GM13976 (cell line): Measurements from ENCODE around the gene OR9A4.

Source experiments
- DNase-seq: peaks from one replicate; pipeline ENCODE4 v3.0.0; 2012; ENCODE audit warnings: low spot score
- in situ Hi-C: fragments of 300-500 bp; cut with MboI; formaldehyde crosslinking; loops from one replicate; pipeline ENCODE4 v1.12.0; 2022; ENCODE audit warnings: low sequenced_read_pairs, mixed read lengths, inconsistent platforms; ENCODE audit not compliant: unreplicated experiment
- TF ChIP-seq, protein P1 (sequence below): IDR thresholded peaks from 2 replicates; pipeline ENCODE4 v1.5.1; 2012; ENCODE audit warnings: borderline replicate concordance, mild to moderate bottlenecking; ENCODE audit not compliant: insufficient read depth; ENCODE audit errors: extremely low read depth, missing control alignments, control extremely low read depth

The OR9A4 gene

GRCh38 chr7:141911391-141911790 lies 4.8 kb upstream of the OR9A4 start:
- no peak for DNase-seq
- TF ChIP-seq, protein P1, sequence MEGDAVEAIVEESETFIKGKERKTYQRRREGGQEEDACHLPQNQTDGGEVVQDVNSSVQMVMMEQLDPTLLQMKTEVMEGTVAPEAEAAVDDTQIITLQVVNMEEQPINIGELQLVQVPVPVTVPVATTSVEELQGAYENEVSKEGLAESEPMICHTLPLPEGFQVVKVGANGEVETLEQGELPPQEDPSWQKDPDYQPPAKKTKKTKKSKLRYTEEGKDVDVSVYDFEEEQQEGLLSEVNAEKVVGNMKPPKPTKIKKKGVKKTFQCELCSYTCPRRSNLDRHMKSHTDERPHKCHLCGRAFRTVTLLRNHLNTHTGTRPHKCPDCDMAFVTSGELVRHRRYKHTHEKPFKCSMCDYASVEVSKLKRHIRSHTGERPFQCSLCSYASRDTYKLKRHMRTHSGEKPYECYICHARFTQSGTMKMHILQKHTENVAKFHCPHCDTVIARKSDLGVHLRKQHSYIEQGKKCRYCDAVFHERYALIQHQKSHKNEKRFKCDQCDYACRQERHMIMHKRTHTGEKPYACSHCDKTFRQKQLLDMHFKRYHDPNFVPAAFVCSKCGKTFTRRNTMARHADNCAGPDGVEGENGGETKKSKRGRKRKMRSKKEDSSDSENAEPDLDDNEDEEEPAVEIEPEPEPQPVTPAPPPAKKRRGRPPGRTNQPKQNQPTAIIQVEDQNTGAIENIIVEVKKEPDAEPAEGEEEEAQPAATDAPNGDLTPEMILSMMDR: no peak
- in situ Hi-C loops: no loop called here

- in situ Hi-C loops: no loop called here
- DNase-seq: no peak
- TF ChIP-seq, protein P1: no peak
Measured at GRCh38 chr7:141915565-141915964, 634 bp upstream of the OR9A4 start.

GRCh38 chr7:141920281-141920680 lies 4.1 kb downstream of the OR9A4 start:
- no peak for DNase-seq
- TF ChIP-seq, protein P1: no peak
- in situ Hi-C loops: no loop called here

DNA sequence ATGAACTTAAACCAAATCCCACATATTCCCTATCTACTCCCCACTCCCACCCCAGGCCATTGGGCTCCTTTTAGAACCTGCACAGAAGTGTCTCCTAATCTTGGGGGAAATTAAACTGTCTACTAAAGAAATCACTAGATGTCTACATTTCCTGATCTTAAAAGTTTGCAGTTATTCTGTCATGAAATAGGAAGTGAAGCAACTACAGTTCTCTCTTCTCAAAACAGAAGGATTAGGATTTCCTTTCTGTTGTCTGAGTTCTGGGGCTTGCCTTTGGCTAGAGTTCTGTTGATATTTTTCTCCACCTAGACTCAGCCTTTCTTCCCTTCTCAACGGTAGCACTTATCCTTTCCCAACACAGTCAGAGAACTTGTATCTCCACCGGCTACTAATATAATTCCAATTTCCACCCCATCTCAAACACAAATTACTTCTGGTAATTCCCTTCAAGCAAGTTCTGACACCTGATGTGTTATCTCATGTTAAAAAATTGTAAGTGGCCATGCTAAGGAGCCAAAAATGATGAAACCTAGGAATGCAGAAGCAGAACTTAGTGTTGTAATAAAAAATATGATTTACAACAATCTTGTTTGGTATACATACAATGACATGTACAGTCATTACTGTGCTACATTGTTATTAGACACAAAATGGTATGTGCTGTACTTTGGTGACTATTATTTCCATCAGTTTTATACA lies 12.1 kb downstream of the OR9A4 start:
- TF ChIP-seq, protein P1: no peak
- DNase-seq: no peak
- in situ Hi-C loops: no loop called here

DNA sequence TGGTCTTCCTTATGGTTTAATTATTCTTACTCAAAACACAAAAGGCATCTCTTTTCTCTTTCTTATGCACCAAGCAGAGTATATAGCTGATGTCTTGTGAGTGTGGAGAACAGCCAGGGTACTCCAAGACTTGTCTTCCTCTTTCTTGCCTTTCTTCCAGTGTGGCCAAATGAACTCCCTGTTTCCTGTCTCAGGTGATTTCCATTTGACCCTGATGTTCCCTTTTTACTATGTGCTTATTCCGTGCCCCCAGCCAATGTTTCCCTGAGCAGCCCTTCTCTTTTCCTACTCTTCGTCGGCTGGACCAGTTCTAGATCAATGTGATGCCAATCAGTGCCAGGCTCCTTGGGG lies 12.6 kb downstream of the OR9A4 start:
- DNase-seq: no peak
- TF ChIP-seq, protein P1: no peak
- in situ Hi-C loops: no loop called here

GRCh38 chr7:141930211-141930610 lies 14.0 kb downstream of the OR9A4 start:
- DNase-seq: no peak
- TF ChIP-seq, protein P1: no peak
- in situ Hi-C loops: no loop called here
